HepG2 (cell line): Measurements from ENCODE around the gene MCMBP. TPM values are rescaled to one million over a fixed set of nuclear protein-coding genes. Genes with fewer than 3 reads are reported as not detected.
A peak's percentile ranks its signal among the peaks of the same experiment; 100 is the strongest.
"Not testable (repeated sequence)": the region's sequence is repeated elsewhere in the genome, so short reads cannot be mapped to it uniquely, and the experiment has no call there.

ENCODE experiments used
- ATAC-seq: fragments of 200-7000 bp; cut with Tn5 transposase; 3 replicates; pipeline ENCODE4 v1.9.1; 2020; ENCODE audit warnings: mild to moderate bottlenecking, moderate library complexity
- BruUV-seq: library from RNA; stranded (reverse); fragments of 400-500 nt; replicated peaks from 2 replicates; lab custom pipeline; 2021; lab: Mats Ljungman, UMichigan
- CTCF ChIA-PET: fragments of 300-600 bp; formaldehyde crosslinking; extraction: SDS; loops from one replicate; lab custom pipeline; 2021; ENCODE audit warnings: low total read pairs, inconsistent platforms, low intra/inter-chr PET ratio; lab: Yijun Ruan, JAX
- POLR2A ChIA-PET: fragments of 350-600 bp; sonication (Branson Sonifier 250); formaldehyde crosslinking; loops from one replicate; lab custom pipeline; 2020; ENCODE audit warnings: antibody characterized with exemption, inconsistent platforms; lab: Yijun Ruan, JAX
- DNase-seq: peaks from one replicate; pipeline ENCODE4 v3.0.0-alpha.2; 2015; ENCODE audit warnings: low spot score
- FAIRE-seq: peaks from 3 replicates; lab custom pipeline; 2011; peaks lifted over from hg19 to GRCh38; lab: Jason Lieb, UNC
- H2AFZ ChIP-seq: one replicate; pipeline ENCODE4 v1.6.1; 2011; ENCODE audit warnings: low read length, inconsistent platforms
- H3K27ac ChIP-seq: fragments of 300-600 bp; 3 replicates; pipeline ENCODE4 v1.8.0; 2011; ENCODE audit warnings: mixed run types, mild to moderate bottlenecking, mixed read lengths, low read length, inconsistent platforms; ENCODE audit not compliant: insufficient read depth; ENCODE audit errors: extremely low read length
- H3K27me3 ChIP-seq, 2 experiments: fragments of 200-600 bp in 1 of 2; 2 replicates in 1 of 2; 3 replicates in 1 of 2; pipeline versions ENCODE4 v1.6.0 to v1.8.0; 2011; ENCODE audit warnings: low read length in 2 of 2, mild to moderate bottlenecking in 2 of 2, moderate library complexity in 2 of 2, inconsistent platforms in 1 of 2; ENCODE audit not compliant: insufficient read depth in 2 of 2, control insufficient read depth in 1 of 2
- H3K36me3 ChIP-seq, 2 experiments: fragments of 200-600 bp in 1 of 2; replicated peaks in 1 of 2; 2 replicates in 1 of 2; 3 replicates in 1 of 2; pipeline versions ENCODE4 v1.5.1 to v1.8.0; 2011; ENCODE audit warnings: low read length in 2 of 2, inconsistent platforms in 1 of 2; ENCODE audit not compliant: insufficient read depth in 2 of 2, control insufficient read depth in 1 of 2
- H3K4me1 ChIP-seq: 2 replicates; pipeline ENCODE4 v1.5.1; 2012; ENCODE audit warnings: low read length, inconsistent platforms; ENCODE audit not compliant: insufficient read depth
- H3K4me2 ChIP-seq: 2 replicates; pipeline ENCODE4 v1.6.0; 2011; ENCODE audit warnings: low read depth, low read length, inconsistent platforms
- H3K4me3 ChIP-seq, 3 experiments: fragments of 200-600 bp in 1 of 3; sonication (generic), shearing (Covaris generic) in 1 of 3; replicated peaks in 1 of 3; 2 replicates each; pipeline ENCODE4 v1.5.1; 2011 to 2016; ENCODE audit warnings: low read length in 3 of 3, inconsistent platforms in 2 of 3, low read depth in 2 of 3, mild to moderate bottlenecking in 2 of 3, control low read depth in 1 of 3, mixed read lengths in 1 of 3; ENCODE audit not compliant: insufficient read depth in 1 of 3
- H3K79me2 ChIP-seq: one replicate; pipeline ENCODE4 v1.6.1; 2011; ENCODE audit warnings: low read length, inconsistent platforms; ENCODE audit not compliant: insufficient read depth
- H3K9ac ChIP-seq: 2 replicates; pipeline ENCODE4 v1.6.0; 2011; ENCODE audit warnings: mild to moderate bottlenecking, low read depth, low read length, inconsistent platforms; ENCODE audit not compliant: insufficient read depth
- H3K9me3 ChIP-seq: 2 replicates; pipeline ENCODE4 v1.5.1; 2012; ENCODE audit warnings: mild to moderate bottlenecking, low read length
- H4K20me1 ChIP-seq: 2 replicates; pipeline ENCODE4 v1.6.0; 2011; ENCODE audit warnings: inconsistent platforms, mild to moderate bottlenecking, low read length, moderate library complexity; ENCODE audit not compliant: insufficient read depth
- CEBPG ChIP-seq: IDR thresholded peaks from 2 replicates; pipeline ENCODE4 v1.6.1; 2016
- CENPBD1 ChIP-seq: sonication (generic); formaldehyde crosslinking; IDR thresholded peaks from 2 replicates; pipeline ENCODE4 v1.8.0; 2022; ENCODE audit warnings: missing genetic modification reagents, low read depth, mild to moderate bottlenecking, borderline replicate concordance
- FOXA1 ChIP-seq, 2 experiments: fragments of 450-650 bp in 1 of 2; sonication (generic) in 1 of 2; formaldehyde crosslinking in 1 of 2; IDR thresholded peaks; 2 replicates each; pipeline versions ENCODE4 v1.4.0 to v1.6.1; 2016 to 2020; ENCODE audit warnings: missing genetic modification reagents in 1 of 2
- HDAC6 ChIP-seq: fragments of 200-600 bp; sonication (generic); IDR thresholded peaks from 2 replicates; pipeline ENCODE4 v1.7.0; 2017; ENCODE audit warnings: mild to moderate bottlenecking, antibody characterized with exemption, low read length, low read depth
- MXD3 ChIP-seq: IDR thresholded peaks from 2 replicates; pipeline ENCODE4 v1.6.1; 2016; ENCODE audit warnings: mild to moderate bottlenecking, missing biosample characterization, missing genetic modification reagents
- NAIF1 ChIP-seq: sonication (generic); formaldehyde crosslinking; IDR thresholded peaks from 2 replicates; pipeline ENCODE4 v1.5.0; 2020; ENCODE audit warnings: mild to moderate bottlenecking, missing genetic modification reagents, borderline replicate concordance
- SRY ChIP-seq: sonication (generic); formaldehyde crosslinking; IDR thresholded peaks from 2 replicates; pipeline ENCODE4 v1.8.0; 2022; ENCODE audit warnings: mild to moderate bottlenecking, missing genetic modification reagents
- ZBTB26 ChIP-seq: IDR thresholded peaks from 2 replicates; pipeline ENCODE4 v1.6.1; 2016; ENCODE audit warnings: missing compliant biosample characterization, missing genetic modification reagents, borderline replicate concordance
- ZBTB3 ChIP-seq: sonication (generic); formaldehyde crosslinking; IDR thresholded peaks from 2 replicates; pipeline ENCODE4 v1.4.0; 2020; ENCODE audit warnings: low read depth, mild to moderate bottlenecking, moderate library complexity, missing genetic modification reagents, borderline replicate concordance
- ZBTB34 ChIP-seq: sonication (generic); formaldehyde crosslinking; IDR thresholded peaks from 2 replicates; pipeline ENCODE4 v1.8.0; 2022; ENCODE audit warnings: mild to moderate bottlenecking, missing genetic modification reagents
- ZFY ChIP-seq: sonication (generic); formaldehyde crosslinking; IDR thresholded peaks from 2 replicates; pipeline ENCODE4 v1.4.0; 2020; ENCODE audit warnings: missing genetic modification reagents
- ZNF230 ChIP-seq: sonication (generic); formaldehyde crosslinking; IDR thresholded peaks from 2 replicates; pipeline ENCODE4 v1.4.0; 2020; ENCODE audit warnings: mild to moderate bottlenecking, missing genetic modification reagents
- ZNF713 ChIP-seq: sonication (generic); formaldehyde crosslinking; IDR thresholded peaks from 2 replicates; pipeline ENCODE4 v1.4.0; 2020; ENCODE audit warnings: mild to moderate bottlenecking, missing genetic modification reagents
- ZSCAN31 ChIP-seq: sonication (generic); formaldehyde crosslinking; IDR thresholded peaks from 2 replicates; pipeline ENCODE4 v1.5.0; 2020; ENCODE audit warnings: low read depth, mild to moderate bottlenecking, missing genetic modification reagents
- WGBS: methylation state at CpG from one replicate; pipeline ENCODE4 v1.1.6; 2017; ENCODE audit warnings: low lambda C conversion rate; 5-methylcytosine and 5-hydroxymethylcytosine counted together
- in situ Hi-C: cut with HindIII; loops from 2 replicates; pipeline ENCODE4 v1.10.0; 2017; ENCODE audit warnings: low pct_unique_long_range_greater_than_20kb; ENCODE audit not compliant: extremely low pct_ligation_motif_present
- intact Hi-C: fragments of 100-400 bp; cut with micrococcal nuclease; formaldehyde crosslinking; loops from one replicate; pipeline ENCODE4 v1.10.0; 2022; ENCODE audit not compliant: unreplicated experiment
- polyA plus RNA-seq, 8 experiments: library from polyadenylated mRNA; depleted of rRNA in 3 of 8; stranded (reverse) in 7 of 8; unstranded in 1 of 8; fragments of >200 nt; fragmentation: Illumina TruSeq in 4 of 8; extraction: Trizol in 4 of 8; gene quantifications; 2 replicates each; pipeline versions ENCODE4 v1.2.1 to v1.2.3, GENCODE V29; 2011 to 2016; ENCODE audit warnings: low read depth in 4 of 8, missing spikeins in 1 of 8, mixed read lengths in 1 of 8; ENCODE audit not compliant: insufficient read depth in 1 of 8
- total RNA-seq, 5 experiments: library from RNA; depleted of rRNA; stranded (reverse); fragments of >200 nt; fragmentation: Illumina TruSeq; extraction: Trizol; gene quantifications; 2 replicates each; pipeline ENCODE4 v1.2.3, GENCODE V29; 2016; ENCODE audit warnings: low read depth in 1 of 5

MCMBP gene
- total and polyA plus RNA-seq, 2 of the 13 experiments (the other 11 are each of a cell fraction or from before 2014, with no cell fraction given) = 35.7 to 62.4 TPM

GRCh38 chr10:119869398-119869797 lies 3.2 kb downstream of the MCMBP start:
- H3K9me3 ChIP-seq, DNase-seq, H3K4me3 ChIP-seq, H2AFZ ChIP-seq, H3K9ac ChIP-seq, H3K27ac ChIP-seq, H3K36me3 ChIP-seq, H3K27me3 ChIP-seq, FAIRE-seq, POLR2A ChIA-PET, in situ Hi-C loops, intact Hi-C loops, ATAC-seq, BruUV-seq, CTCF ChIA-PET: not testable (repeated sequence)
- Histone ChIP-seq H4K20me1 (peaks cover 13% of the 10 kb centered on the region), H3K79me2 (peaks cover 80% of the 10 kb centered on the region), H3K4me2 (peak overlapping the region; percentile 20; the same call in 1 of the 2 replicates), H3K4me1 (peaks cover 61% of the 10 kb centered on the region)
- 82% methylated on average over 4 of the region's 4 CpGs for WGBS

GRCh38 chr10:119867317-119867716 lies 5.3 kb downstream of the MCMBP start:
- Histone ChIP-seq H3K79me2 (peaks cover 94% of the 10 kb centered on the region), H4K20me1 (peaks cover 14% of the 10 kb centered on the region), H3K4me3 (no peak overlapping the region), H3K9ac (no peak overlapping the region), H2AFZ (no peak overlapping the region), H3K4me2 (no peak overlapping the region), H3K36me3 (no peaks in the 10 kb centered on the region; a peak in 1 of 5 replicates), H3K27ac (no peak overlapping the region), H3K27me3 (no peaks in the 10 kb centered on the region; a peak in 1 of 5 replicates), H3K4me1 (peaks cover 52% of the 10 kb centered on the region), H3K9me3 (no peaks in the 10 kb centered on the region)
- no peak for TF ChIP-seq ZNF713 (CRISPR knock-in tag)
- no peak for TF ChIP-seq ZBTB34
- TF ChIP-seq HDAC6 = no peak
- no peak for TF ChIP-seq ZBTB26
- TF ChIP-seq SRY (CRISPR knock-in tag) = no peak
- no peak for TF ChIP-seq ZFY (CRISPR knock-in tag)
- no peak for TF ChIP-seq CENPBD1 (CRISPR knock-in tag)
- no peak for TF ChIP-seq ZNF230
- TF ChIP-seq NAIF1 (CRISPR knock-in tag) = no peak
- TF ChIP-seq CEBPG (CRISPR knock-in tag) = no peak
- TF ChIP-seq FOXA1 (IDR thresholded peaks at IDR 0.05) = no peak
- no peak for TF ChIP-seq FOXA1 (CRISPR knock-in tag; IDR thresholded peaks at IDR 0.05)
- TF ChIP-seq MXD3 (CRISPR knock-in tag) = no peak
- TF ChIP-seq ZSCAN31 (CRISPR knock-in tag) = no peak
- no peak for TF ChIP-seq ZBTB3
- BruUV-seq = no TSS peak
- intact Hi-C loops = no loop called here
- ATAC-seq (no peak), FAIRE-seq (no peak), DNase-seq (no peak)
- 92% methylated on average over 7 of the region's 7 CpGs for WGBS
- POLR2A ChIA-PET = interaction anchor here (1.1 kb wide), 1 partner anchor 25 kb away, joined by 4 read pairs; the partner anchor contains the start of gene SEC23IP
- CTCF ChIA-PET = no interaction called here
- in situ Hi-C loops = no loop called here
